Measurements from ENCODE around the gene KRR1. TPM values are rescaled to one million over a fixed set of nuclear protein-coding genes. Genes with fewer than 3 reads are reported as not detected.

KRR1 gene
- total RNA-seq, 1 donor from 2014 or later, result 85.1 TPM

GRCh38 chr12:75553836-75554555 is 42.6 kb upstream of the KRR1 start:
- CTCF ChIA-PET, result interaction anchor here (0.5 to 1.2 kb wide), 2 partner anchors 9 to 483 kb away, joined by 3 read pairs; no protein-coding TSS in a partner anchor
- H3K27ac Mint-ChIP-seq, result no peak overlapping the region

DNA sequence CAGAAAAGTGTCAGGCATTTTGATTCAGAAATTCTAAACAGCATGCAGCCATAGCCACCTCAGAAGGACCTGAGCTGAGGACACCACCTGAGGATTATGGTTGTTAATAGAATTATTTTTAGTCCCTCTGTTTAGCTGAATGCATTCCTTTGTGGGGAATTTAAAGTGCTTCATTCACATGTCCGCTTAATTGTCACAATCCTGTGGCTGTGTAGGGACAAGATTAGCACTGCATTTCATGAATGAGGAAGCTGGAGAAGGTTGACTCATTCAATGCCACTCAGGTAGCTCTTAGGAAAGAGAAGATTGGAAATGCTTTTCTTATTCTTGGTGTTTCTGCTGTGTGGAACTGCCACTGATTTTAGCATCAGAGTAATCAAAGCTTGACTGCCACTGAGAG is 42.0 kb upstream of the KRR1 start:
- no peaks in the 10 kb centered on the region for H3K9me3 Mint-ChIP-seq
- H3K4me3 Mint-ChIP-seq, result no peak overlapping the region
- ChIA-PET CTCF (interaction anchor here (1.2 kb wide), 1 partner anchor 484 kb away, joined by 3 read pairs; no protein-coding TSS in a partner anchor), POLR2A (no interaction called here)
- no peak for TF ChIP-seq CTCF (IDR thresholded peaks at IDR 0.05)
- intact Hi-C loops (cut with micrococcal nuclease), result no loop called here
- DNase-seq (no peak), ATAC-seq (ENCODE audit: low read depth) (no peak)
- peaks cover 16% of the 10 kb centered on the region for H3K27me3 Mint-ChIP-seq
- no peaks in the 10 kb centered on the region for H3K36me3 Mint-ChIP-seq (ENCODE audit: low read depth)
- no peak overlapping the region for H3K27ac Mint-ChIP-seq
- no peaks in the 10 kb centered on the region for H3K4me1 Mint-ChIP-seq

More at GRCh38 chr12:75553836-75554555, 42.6 kb upstream of the KRR1 start:
- DNase-seq (no peak), ATAC-seq (ENCODE audit: low read depth) (no peak)
- Mint-ChIP-seq H3K27me3 (peaks cover 12% of the 10 kb centered on the region), H3K36me3 (ENCODE audit: low read depth) (no peaks in the 10 kb centered on the region), H3K4me1 (no peaks in the 10 kb centered on the region), H3K9me3 (no peaks in the 10 kb centered on the region), H3K4me3 (no peak overlapping the region)
- POLR2A ChIA-PET, result no interaction called here
- no peak for TF ChIP-seq CTCF (IDR thresholded peaks at IDR 0.05)
- intact Hi-C loops (cut with micrococcal nuclease), result no loop called here

DNA sequence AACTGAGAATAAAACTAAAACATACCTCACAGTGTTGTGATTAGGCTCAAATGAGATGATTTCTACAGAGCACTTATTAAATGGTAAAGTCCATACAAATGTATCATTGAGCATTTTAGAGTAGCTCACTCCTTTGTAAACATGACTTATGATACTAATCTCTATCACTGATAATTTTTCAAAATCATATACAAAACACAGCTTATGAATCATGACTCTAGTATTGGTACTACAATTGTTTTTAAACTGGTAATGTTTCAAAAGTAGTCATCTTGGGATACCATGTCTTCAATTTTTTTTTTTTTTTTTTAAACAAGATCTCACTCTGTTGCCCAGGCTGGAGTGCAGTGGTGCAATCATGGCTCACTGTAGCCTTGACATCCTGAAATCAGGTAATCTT is 40.1 kb upstream of the KRR1 start:
- no peak for DNase-seq
- no peak for TF ChIP-seq CTCF (IDR thresholded peaks at IDR 0.05)
- H3K27ac Mint-ChIP-seq, result no peak overlapping the region
- no peaks in the 10 kb centered on the region for H3K4me1 Mint-ChIP-seq
- H3K36me3 Mint-ChIP-seq (ENCODE audit: low read depth), result no peaks in the 10 kb centered on the region
- intact Hi-C loops (cut with micrococcal nuclease), result no loop called here
- H3K4me3 Mint-ChIP-seq, result no peak overlapping the region
- POLR2A ChIA-PET, result no interaction called here
- H3K27me3 Mint-ChIP-seq, result peaks cover 21% of the 10 kb centered on the region
- ATAC-seq (ENCODE audit: low read depth), result no peak
- CTCF ChIA-PET, result no interaction called here
- no peaks in the 10 kb centered on the region for H3K9me3 Mint-ChIP-seq

- no peaks in the 10 kb centered on the region for H3K36me3 Mint-ChIP-seq (ENCODE audit: low read depth)
Observed at GRCh38 chr12:75550401-75551240, 39.2 kb upstream of the KRR1 start.

More at GRCh38 chr12:75550401-75551240, 39.2 kb upstream of the KRR1 start:
- Mint-ChIP-seq H3K27ac (no peak overlapping the region), H3K4me3 (no peak overlapping the region), H3K9me3 (no peaks in the 10 kb centered on the region), H3K4me1 (no peaks in the 10 kb centered on the region), H3K27me3 (peaks cover 19% of the 10 kb centered on the region)
- no peak for TF ChIP-seq CTCF (IDR thresholded peaks at IDR 0.05)
- intact Hi-C loops (cut with micrococcal nuclease), result no loop called here
- DNase-seq, result no peak
- no peak for ATAC-seq (ENCODE audit: low read depth)
- POLR2A ChIA-PET, result no interaction called here
- CTCF ChIA-PET, result no interaction called here
